ENCODE measurements around the gene COX6B2.
A peak's percentile ranks its signal among the peaks of the same experiment; 100 is the strongest.

Gene COX6B2

GRCh38 chr19:55362174-55362989 lies 7.9 kb upstream of the COX6B2 start:
- DNase-seq: no peak

- DNase-seq: no peak
Measured at GRCh38 chr19:55360902-55361301, 6.4 kb upstream of the COX6B2 start.

GRCh38 chr19:55358943-55359908 lies 4.7 kb upstream of the COX6B2 start:
- DNase-seq: no peak

GRCh38 chr19:55358493-55358892 lies 4.0 kb upstream of the COX6B2 start:
- DNase-seq: no peak

- DNase-seq: no peak
Measured at GRCh38 chr19:55355213-55355821, 798 bp upstream of the COX6B2 start.

GRCh38 chr19:55353803-55354697 lies 469 bp downstream of the COX6B2 start:
- DNase-seq: peak; percentile 54

GRCh38 chr19:55353356-55353802 lies 1.1 kb downstream of the COX6B2 start:
- no peak for DNase-seq

GRCh38 chr19:55352549-55353145 lies 1.9 kb downstream of the COX6B2 start:
- DNase-seq: no peak

- DNase-seq: no peak
Measured at GRCh38 chr19:55352040-55352439, 2.5 kb downstream of the COX6B2 start.

GRCh38 chr19:55350620-55351315 lies 3.8 kb downstream of the COX6B2 start:
- DNase-seq: no peak

GRCh38 chr19:55348317-55349034 lies 6.0 kb downstream of the COX6B2 start:
- DNase-seq: no peak

GRCh38 chr19:55347442-55348009 lies 7.0 kb downstream of the COX6B2 start:
- no peak for DNase-seq

GRCh38 chr19:55346725-55347441 lies 7.6 kb downstream of the COX6B2 start:
- no peak for DNase-seq

- no peak for DNase-seq
Measured at GRCh38 chr19:55345818-55346724, 8.4 kb downstream of the COX6B2 start.

- DNase-seq: no peak
Measured at GRCh38 chr19:55345101-55345817, 9.3 kb downstream of the COX6B2 start.

- no peak for DNase-seq
Measured at GRCh38 chr19:55344444-55344843, 10.1 kb downstream of the COX6B2 start.
